ENCODE data around the gene KIAA0753. TPM values are rescaled to one million over a fixed set of nuclear protein-coding genes. Genes with fewer than 3 reads are reported as not detected.

Gene KIAA0753
- polyA plus RNA-seq, 1 donor (not counting 4 experiments of a cell fraction or from before 2014, with no cell fraction given), result 11.6 TPM

DNA sequence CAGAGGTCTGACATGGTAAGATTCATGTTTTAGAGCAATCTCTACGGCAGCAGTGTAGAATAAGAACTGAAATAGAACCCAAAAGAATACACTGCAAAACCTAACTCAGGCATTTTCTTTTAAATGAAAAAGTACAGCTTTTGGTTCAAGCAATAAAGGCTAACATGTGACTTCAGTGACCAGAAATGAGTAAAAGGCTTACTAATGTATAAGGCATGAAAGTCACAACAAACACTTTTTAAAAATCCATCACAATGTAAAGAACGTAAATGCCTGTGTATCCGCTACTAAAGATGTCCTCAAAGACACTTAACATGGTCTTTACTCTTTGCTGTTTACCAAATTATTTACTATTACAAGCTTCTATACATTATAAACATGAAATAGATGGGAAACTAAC, 16.6 kb downstream of the KIAA0753 start:
- Histone ChIP-seq H3K27me3 (ENCODE audit: control insufficient read depth, extremely low read depth, insufficient read depth, low read length) (no peaks in the 10 kb centered on the region), H3K4me3 (ENCODE audit: control insufficient read depth in 2 of 3, extremely low read depth in 1 of 3, insufficient read depth in 2 of 3, low read depth in 1 of 3, low read length in 3 of 3) (no peak overlapping the region), H3K9ac (ENCODE audit: control insufficient read depth, extremely low read depth, insufficient read depth, low read length) (no peak overlapping the region), H3K79me2 (ENCODE audit: control insufficient read depth, insufficient read depth, low read length) (peaks cover 11% of the 10 kb centered on the region), H3K36me3 (ENCODE audit: control insufficient read depth in 2 of 2, extremely low read depth in 1 of 2, insufficient read depth in 2 of 2, low read length in 2 of 2) (peaks cover 15 to 19% of the 10 kb centered on the region in 2 experiments), H3K4me1 (ENCODE audit: control insufficient read depth, extremely low read depth, insufficient read depth, low read length) (peaks cover 10% of the 10 kb centered on the region), H3K27ac (ENCODE audit: control insufficient read depth, insufficient read depth, low read length) (no peak overlapping the region), H2AFZ (ENCODE audit: control insufficient read depth, low read length) (no peak overlapping the region), H3K9me1 (ENCODE audit: control insufficient read depth, extremely low read depth, insufficient read depth, low read length) (no peaks in the 10 kb centered on the region), H3K4me2 (ENCODE audit: control insufficient read depth, extremely low read depth, insufficient read depth, low read depth, low read length) (no peak overlapping the region), H4K20me1 (ENCODE audit: control insufficient read depth, extremely low read depth, insufficient read depth, low read length) (no peaks in the 10 kb centered on the region), H3K9me3 (ENCODE audit: control insufficient read depth, low read depth, low read length) (no peaks in the 10 kb centered on the region)
- dilution Hi-C loops (cut with MboI; ENCODE audit: extremely low pct_ligation_motif_present, low sequenced_read_pairs), result no loop called here
- DNase-seq (ENCODE audit: low read depth, low spot score) (no peak), FAIRE-seq (no peak)
- TF ChIP-seq, protein P1, sequence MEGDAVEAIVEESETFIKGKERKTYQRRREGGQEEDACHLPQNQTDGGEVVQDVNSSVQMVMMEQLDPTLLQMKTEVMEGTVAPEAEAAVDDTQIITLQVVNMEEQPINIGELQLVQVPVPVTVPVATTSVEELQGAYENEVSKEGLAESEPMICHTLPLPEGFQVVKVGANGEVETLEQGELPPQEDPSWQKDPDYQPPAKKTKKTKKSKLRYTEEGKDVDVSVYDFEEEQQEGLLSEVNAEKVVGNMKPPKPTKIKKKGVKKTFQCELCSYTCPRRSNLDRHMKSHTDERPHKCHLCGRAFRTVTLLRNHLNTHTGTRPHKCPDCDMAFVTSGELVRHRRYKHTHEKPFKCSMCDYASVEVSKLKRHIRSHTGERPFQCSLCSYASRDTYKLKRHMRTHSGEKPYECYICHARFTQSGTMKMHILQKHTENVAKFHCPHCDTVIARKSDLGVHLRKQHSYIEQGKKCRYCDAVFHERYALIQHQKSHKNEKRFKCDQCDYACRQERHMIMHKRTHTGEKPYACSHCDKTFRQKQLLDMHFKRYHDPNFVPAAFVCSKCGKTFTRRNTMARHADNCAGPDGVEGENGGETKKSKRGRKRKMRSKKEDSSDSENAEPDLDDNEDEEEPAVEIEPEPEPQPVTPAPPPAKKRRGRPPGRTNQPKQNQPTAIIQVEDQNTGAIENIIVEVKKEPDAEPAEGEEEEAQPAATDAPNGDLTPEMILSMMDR (optimal IDR thresholded peaks at IDR 0.05 in 1 of 3, IDR thresholded peaks at IDR 0.05 in 1 of 3, conservative IDR thresholded peaks at IDR 0.05 in 1 of 3; ENCODE audit: extremely low read depth in 1 of 3, insufficient read depth in 2 of 3, low read length in 3 of 3), result no peak
- TF ChIP-seq EZH2 (IDR thresholded peaks at IDR 0.05; ENCODE audit: low read length), result no peak

DNA sequence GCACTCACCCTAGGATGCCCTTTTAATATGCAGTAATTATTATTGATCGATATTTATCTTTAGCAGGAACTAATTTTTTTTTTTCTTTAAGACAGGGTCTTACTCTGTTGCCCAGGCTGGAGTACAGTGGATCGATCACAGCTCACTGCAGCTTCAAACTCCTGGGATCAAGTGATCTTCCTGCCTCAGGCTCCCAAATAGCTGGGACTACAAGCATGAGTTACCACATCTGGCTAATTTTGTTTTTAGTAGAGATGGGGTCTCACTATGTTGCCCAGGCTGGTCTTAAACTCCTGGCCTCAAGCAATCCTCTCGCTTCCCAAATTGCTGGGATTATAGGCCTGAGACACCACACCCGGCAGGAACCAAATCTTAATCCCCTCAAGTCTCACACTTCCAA, 29.3 kb downstream of the KIAA0753 start:
- no peaks in the 10 kb centered on the region for H3K9me3 ChIP-seq (ENCODE audit: control insufficient read depth, low read depth, low read length)
- dilution Hi-C loops (cut with MboI; ENCODE audit: extremely low pct_ligation_motif_present, low sequenced_read_pairs), result no loop called here

More for the DNA sequence above, 29.3 kb downstream of the KIAA0753 start:
- Histone ChIP-seq H3K4me1 (ENCODE audit: control insufficient read depth, extremely low read depth, insufficient read depth, low read length) (peaks cover 10% of the 10 kb centered on the region), H3K79me2 (ENCODE audit: control insufficient read depth, insufficient read depth, low read length) (peaks cover 3% of the 10 kb centered on the region), H3K9ac (ENCODE audit: control insufficient read depth, extremely low read depth, insufficient read depth, low read length) (no peak overlapping the region), H4K20me1 (ENCODE audit: control insufficient read depth, extremely low read depth, insufficient read depth, low read length) (no peaks in the 10 kb centered on the region), H3K36me3 (ENCODE audit: control insufficient read depth in 2 of 2, extremely low read depth in 1 of 2, insufficient read depth in 2 of 2, low read length in 2 of 2) (peaks cover 4 to 35% of the 10 kb centered on the region in 2 experiments), H3K4me2 (ENCODE audit: control insufficient read depth, extremely low read depth, insufficient read depth, low read depth, low read length) (no peak overlapping the region), H3K9me1 (ENCODE audit: control insufficient read depth, extremely low read depth, insufficient read depth, low read length) (no peaks in the 10 kb centered on the region), H3K27me3 (ENCODE audit: control insufficient read depth, extremely low read depth, insufficient read depth, low read length) (no peaks in the 10 kb centered on the region), H3K27ac (ENCODE audit: control insufficient read depth, insufficient read depth, low read length) (no peak overlapping the region), H2AFZ (ENCODE audit: control insufficient read depth, low read length) (no peak overlapping the region), H3K4me3 (ENCODE audit: control insufficient read depth in 2 of 3, extremely low read depth in 1 of 3, insufficient read depth in 2 of 3, low read depth in 1 of 3, low read length in 3 of 3) (no peak overlapping the region)
- DNase-seq (ENCODE audit: low read depth, low spot score) (no peak), FAIRE-seq (no peak)
- TF ChIP-seq, protein P1 (optimal IDR thresholded peaks at IDR 0.05 in 1 of 3, IDR thresholded peaks at IDR 0.05 in 1 of 3, conservative IDR thresholded peaks at IDR 0.05 in 1 of 3; ENCODE audit: extremely low read depth in 1 of 3, insufficient read depth in 2 of 3, low read length in 3 of 3), result no peak
- TF ChIP-seq EZH2 (IDR thresholded peaks at IDR 0.05; ENCODE audit: low read length), result no peak
